GM21447 (cell line): ENCODE measurements around the gene AFG1L.
"Not testable (repeated sequence)": the region's sequence is repeated elsewhere in the genome, so short reads cannot be mapped to it uniquely, and the experiment has no call there.

Source experiments
- ATAC-seq: cut with Tn5 transposase; IDR thresholded peaks from one replicate; pipeline ENCODE4 v1.9.1; 2021; ENCODE audit not compliant: unreplicated experiment

AFG1L gene

DNA sequence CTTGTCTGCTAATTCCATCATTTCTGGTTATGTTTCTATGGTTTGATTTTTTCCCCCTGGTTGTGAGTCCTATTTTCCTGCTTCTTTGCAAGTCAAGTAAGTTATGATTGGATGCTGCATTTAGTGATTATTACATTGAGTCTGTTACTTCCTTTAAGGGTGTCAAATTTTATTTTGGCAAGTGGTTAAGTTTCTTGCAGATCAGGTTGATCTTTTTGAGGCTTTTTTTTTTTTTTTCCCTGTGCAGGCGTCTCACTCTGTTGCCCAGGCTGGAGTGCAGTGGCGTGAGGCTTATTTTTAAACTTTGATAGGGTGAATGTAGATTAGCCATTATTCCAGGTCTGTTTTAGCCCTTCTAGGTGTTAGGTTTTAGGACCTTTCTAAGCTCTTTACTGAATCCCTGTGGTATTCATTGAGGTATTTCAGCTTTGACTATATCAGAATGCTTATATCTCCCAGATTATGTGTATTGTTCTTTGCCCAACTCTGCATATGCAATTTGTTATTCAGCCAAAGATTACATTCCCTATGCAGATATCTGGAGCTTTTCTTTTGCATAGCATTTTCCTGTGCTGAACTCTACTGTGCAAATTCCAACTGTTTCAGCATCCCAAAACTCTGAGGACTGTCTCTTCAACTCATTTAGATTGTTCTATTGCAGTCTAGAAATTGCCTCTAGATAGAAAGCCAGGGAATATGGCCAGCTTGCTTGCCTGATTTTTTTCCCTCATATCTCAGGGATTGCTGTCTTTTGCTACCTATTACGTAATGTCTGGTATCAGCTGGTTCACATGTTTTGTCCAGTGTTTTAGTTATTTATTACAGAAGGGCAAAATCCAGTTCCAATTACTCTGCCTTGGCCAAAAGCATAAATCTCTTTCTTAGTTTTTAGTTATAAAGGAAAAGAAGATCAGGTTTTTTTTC is 113.3 kb downstream of the AFG1L start:
- ATAC-seq: no peak

DNA sequence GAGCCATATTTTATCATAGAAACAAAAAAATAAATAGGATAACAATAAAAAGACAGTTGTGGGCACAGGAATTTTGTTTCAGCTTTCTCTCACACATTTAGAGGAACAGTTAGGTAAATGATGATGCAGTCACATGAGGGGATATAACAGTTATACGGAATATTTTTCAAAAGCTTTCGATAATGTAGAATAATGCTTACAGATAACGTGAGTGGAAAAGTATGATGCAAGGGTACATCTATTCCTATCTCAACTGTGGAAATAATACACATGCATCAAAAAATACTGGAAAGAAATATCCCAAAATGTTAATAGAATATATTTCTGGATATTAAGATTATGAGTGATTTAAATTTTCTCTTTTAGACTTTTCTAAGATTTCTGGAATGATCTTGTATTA is 114.0 kb downstream of the AFG1L start:
- ATAC-seq: no peak

DNA sequence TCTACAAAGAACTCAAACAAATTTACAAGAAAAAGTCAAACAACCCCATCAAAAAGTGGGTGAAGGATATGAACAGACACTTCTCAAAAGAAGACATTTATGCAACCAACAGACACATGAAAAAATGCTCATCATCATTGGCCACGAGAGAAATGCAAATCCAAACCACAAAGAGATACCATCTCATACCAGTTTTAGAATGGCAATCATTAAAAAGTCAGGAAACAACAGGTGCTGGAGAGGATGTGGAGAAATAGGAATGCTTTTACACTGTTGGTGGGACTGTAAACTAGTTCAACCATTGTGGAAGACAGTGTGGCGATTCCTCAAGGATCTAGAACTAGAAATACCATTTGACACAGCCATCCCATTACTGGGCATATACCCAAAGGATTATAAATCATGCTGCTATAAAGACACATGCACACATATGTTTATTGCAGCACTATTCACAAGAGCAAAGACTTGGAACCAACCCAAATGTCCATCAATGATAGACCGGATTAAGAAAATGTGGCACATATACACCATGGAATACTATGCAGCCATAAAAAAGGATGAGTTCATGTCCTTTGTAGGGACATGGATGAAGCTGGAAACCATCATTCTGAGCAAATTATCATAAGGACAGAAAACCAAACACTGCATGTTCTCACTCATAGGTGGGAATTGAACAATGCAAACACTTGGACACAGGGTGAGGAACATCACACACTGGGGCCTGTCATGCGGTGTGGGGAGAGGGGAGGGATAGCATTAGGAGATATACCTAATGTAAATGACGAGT is 121.4 kb downstream of the AFG1L start:
- ATAC-seq: not testable (repeated sequence)

DNA sequence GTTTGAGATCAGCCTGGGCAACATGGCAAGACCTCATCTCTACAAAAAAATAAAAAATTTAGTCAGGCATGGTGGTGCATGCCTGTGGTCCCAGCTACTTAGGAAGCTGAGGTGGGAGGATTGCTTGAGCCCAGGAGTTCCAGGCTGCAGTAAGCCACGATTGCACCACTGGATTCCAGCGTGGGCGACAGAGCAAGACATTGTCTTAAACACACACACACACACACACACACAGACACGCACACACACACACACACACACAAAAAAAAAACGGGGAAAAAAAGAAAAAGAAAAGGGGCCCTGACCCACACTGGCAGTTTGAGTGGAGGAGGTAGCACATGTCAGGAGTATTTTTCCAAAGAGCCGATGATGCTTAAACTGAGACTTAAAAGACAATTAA is 122.2 kb downstream of the AFG1L start:
- ATAC-seq: no peak

DNA sequence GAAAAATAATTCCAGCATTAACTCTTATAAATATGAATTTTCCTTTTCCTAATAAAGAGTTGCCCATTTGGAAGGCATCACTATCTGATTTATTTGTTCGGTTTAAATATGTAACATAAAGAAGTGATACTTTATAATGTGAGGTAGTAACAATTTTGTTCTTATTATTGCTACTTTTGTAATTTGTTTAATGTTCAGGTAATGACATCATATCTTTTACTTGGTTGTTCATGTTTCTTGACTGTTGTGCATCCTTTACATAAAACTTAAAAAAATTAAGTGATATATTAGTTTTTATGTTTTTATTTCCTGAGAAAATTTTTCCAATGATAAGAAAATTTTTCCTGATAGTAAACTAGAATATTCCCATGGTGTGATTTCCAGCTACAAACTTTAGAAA is 124.6 kb downstream of the AFG1L start:
- no peak for ATAC-seq

DNA sequence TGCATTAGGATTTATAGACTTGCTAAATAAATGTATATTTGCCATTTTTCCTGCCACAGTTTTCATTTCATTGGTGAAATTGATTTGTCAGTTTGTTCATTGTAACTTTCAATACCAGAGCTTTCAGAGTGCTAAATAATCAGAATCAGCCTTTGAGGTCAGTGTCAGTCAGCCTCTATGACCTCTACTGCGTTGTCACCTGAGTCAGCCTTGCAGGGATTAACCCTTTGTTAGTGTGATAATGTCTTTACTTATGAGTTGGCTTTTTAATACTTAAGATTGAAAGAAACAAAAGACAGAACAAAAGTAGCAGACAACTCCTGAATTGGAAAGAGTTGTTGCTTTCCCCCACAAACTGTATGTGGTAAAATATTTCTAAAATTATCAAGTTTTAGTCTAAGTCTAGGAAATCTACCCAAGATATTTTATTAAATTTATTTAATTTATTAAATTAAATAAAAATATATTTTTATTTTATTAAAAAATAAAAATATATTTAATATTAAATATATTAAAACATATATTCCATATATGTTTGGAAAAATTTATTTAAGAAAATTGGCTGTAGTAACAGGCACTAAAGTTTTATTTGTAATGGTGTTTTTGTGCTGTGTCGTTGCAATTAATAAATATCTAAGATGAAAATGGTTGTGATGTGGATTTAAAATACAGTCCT is 125.2 kb downstream of the AFG1L start:
- ATAC-seq: no peak

DNA sequence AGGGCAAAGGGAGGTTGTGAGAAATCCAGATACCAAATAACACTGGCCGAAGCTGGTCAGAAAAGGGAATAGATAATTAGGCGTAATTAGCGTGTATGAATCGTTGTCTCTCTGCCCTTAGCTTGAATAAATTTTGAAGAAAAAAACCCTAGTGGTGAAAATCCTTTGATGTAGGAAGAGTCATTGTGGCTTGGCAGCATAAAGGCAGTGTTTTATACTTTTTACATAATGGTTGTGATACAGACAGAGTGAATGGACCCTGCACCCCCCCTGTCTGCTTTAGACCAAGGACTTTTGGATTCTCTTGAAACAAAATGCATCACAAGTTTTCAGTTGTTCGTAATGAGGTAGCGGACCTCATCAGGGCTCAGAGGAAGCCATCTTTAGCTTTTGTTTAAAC is 126.5 kb downstream of the AFG1L start:
- no peak for ATAC-seq

DNA sequence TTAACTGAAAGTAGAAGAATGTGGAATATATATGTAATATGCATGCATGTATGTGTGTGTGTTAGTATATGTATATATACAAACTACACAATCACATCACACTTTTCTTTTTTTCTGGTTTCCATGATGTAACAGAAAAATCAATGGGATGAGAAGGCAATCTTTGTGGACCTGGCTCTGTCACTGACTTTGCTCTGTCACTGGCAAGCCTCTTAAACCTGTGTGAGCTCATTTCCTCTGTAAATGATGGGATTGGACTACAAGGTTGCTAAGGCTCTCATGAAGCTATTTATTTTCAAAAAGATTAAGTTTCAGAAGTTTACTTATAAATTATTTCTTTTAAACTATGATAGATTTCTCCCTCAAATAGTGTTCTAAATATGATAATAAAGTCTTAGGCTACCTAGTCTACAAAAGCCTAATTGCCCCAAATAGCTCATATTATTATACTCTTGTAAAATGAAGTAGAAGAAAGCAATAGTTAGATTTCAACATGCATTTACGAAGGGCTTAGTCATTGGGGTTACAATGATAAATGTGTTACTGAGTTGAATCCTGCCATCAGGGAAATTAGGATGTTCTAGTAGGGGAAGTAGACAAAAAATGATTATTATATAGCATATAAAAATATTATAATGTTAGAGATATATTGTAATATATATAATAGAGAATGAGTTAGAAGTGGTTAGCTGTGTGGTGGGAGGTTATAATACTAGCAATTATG is 129.3 kb downstream of the AFG1L start:
- ATAC-seq: no peak

DNA sequence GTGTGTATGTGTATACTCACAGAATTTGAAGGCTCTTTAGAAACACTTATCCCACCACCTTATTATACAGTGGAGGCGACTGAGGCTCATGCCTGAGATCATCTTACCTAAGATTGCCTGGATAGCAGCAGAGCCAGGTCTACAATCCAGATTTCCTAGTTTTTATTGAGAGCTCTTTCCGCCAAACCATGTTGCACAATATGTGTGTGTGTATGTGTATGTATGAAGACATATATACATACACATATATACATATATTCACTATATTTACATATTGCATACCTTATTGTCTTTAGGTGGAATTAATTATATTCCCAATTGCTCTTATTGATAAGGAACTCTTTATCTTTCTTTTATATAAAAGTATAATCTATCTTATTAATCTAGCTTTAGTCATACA is 130.6 kb downstream of the AFG1L start:
- ATAC-seq: no peak

DNA sequence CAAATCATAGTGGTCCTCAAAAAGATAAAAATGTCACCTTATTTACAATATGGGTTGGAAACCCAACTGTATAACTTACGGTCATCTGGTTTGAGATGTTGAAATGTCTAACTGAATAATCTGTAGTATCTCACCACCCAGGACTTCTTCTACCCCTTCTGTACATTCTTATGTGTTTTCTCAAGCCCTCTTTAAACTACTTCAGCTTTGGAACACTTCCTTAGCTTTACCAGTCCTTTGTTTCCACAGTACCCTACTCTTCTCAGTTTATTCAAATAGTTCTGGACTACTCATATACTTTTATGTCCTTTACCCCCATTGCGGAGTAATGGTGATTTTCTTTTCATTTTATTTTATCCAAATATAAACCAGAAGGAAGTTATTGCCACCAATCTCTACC is 137.3 kb downstream of the AFG1L start:
- ATAC-seq: no peak

DNA sequence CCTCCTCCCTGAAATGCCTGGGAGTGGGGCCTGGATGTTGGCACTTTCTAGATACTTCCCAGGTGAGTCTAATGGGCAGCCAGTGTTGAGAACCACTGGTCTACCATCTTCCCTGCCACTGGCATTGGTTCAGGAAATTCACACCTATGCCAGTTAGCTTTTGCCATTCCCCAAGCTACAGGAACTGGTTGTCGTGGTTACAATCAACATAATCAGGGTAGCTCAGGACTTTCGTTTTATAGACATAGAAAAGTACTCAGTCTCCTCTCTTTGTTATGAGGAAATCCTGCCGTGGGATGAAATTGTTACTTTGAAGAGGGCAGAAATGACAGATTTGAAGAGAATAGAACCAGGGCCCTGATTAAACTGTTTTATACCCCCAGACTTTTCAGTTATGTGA is 137.9 kb downstream of the AFG1L start:
- no peak for ATAC-seq

DNA sequence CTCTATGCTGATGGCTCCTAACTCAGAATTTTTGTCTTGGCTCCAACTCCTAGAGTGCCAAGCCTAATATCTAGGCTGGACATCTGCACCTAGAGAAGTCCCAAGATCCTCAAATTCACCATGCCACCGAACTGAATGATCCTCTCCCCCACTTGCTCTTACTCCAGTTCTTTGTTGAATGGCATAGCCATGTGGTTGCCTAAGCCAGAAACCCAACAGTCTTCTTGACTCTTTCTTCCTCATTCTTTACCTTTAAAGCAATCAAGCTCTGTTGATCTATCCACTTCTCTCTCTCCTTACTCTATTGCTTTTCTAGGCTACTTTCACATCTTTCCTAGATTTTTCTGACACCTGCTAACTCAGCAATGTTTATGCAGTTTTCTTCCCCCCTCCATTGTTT is 139.4 kb downstream of the AFG1L start:
- no peak for ATAC-seq

DNA sequence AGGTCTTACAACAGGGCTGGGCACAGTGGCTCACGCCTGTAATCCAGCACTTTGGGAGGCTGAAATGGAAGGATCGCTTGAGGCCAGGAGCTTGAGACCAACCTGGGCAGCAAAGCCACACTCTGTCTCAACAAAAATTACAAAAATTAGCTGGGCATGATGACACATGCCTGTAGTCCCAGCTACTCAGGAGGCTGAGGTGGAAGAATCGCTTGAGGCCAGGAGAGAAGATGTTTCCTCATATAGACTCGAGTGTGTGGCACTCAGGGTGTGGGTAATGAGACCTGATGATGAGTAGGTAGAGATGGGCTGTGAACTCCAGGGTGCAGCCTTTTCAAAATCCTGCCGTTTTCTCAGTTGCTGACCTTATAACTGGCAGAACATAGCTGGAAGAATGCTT is 140.5 kb downstream of the AFG1L start:
- no peak for ATAC-seq

DNA sequence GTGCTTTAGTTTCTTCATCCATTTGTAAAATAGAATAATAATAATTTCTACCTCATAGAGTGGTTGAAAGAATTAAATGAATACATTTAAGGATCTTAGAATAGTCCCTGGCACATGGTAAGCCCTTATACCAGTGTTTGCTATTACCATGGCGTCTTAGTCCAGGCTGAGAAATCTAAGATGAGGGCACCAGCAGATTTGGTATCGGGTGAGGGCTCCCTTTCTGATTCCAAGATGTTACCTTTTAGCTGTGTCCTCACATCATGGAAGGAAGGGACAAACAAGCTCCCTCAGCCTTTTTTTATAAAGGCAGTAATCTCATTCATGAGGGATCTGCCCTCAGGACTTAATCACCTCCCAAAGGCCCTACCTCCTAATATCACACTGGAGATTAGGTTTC is 141.9 kb downstream of the AFG1L start:
- ATAC-seq: no peak

DNA sequence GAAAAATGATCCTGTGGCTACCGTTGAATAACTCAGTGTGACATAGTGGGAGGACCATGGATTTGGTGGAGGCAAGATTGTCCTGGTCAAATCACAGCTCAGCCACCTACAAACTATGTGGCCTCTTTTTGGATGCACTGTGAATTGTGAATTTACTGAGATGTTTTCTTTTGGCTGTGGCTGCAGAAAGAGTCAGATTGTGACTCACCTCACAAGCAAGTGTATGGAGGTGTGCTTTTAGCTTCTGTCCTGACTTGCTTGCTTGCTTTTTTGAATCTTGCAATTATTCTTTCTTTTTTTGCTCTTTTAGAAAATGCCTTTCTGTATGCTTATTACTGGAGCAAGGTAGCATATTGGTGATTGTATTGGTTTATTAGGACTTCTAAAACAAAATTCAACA is 143.0 kb downstream of the AFG1L start:
- no peak for ATAC-seq

DNA sequence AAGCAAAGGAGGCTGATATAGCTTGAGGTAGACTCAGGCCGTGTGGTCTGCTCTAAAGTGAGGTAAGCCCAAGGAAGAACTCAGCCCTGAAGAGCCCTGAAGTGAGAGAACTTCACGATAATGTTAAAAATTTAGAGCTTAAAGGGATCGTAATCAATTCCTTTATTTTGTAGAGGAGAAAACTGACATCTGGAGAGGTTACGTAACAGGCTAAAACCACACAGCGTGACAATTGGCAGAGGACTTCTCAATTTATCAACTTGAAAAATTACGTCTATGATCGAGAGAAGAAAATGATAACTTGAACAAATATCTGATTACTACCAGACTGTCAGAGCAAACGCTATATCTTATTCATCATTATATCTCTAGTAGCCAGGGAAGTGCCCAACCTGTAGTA is 144.1 kb downstream of the AFG1L start:
- ATAC-seq: no peak

DNA sequence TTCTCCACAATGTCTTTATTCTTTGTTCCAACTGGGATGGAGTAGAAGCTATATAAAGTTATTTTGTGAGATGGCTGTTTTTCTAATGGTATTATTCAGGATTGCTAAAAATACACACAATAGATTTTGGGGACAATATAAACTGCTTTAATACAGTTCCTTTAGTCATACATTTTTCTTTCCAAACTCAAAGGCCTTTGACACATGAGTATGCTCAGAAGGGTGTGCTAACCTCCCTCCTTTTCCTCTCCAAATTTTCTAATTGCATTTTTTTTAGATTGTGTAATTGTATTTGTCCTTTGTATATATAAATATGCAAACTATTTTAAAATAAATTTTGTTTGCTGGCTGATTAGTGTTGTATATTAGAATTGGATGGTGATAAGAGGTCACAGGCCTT is 146.3 kb downstream of the AFG1L start:
- no peak for ATAC-seq

DNA sequence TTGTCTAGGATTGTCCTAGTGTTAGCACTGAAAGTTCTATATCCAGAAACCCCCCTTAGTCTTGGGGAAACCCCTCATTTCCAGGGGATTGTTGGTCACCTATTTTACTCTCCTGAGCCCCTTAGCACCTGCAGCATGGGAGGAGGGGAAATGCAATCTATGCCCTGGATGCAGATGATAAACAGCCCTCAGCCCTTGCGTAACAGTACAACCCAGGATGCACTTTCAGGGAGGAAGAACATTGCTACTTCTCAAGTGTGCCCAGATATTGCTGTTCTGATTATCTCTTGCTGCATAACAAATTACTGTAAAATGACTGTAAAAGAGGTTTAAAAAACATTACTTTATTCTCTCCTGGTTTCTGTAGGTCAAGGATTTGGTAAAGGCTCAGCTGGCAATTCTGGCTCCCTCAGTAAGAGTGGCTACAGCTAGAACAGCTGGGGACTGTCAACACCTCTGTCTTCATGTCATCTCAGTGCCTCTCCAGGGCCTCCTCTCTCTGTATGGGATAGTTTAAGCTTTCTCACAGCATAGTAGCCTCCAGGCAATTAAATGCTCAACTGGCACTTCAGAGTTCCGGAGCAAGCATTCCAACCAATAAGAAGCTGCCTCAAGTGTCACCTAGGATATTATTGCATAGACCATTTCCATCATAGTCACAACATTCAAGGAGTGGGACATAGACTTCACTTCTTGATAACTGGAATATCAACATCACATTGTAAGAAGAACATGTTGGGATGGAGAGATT is 148.1 kb downstream of the AFG1L start:
- no peak for ATAC-seq

DNA sequence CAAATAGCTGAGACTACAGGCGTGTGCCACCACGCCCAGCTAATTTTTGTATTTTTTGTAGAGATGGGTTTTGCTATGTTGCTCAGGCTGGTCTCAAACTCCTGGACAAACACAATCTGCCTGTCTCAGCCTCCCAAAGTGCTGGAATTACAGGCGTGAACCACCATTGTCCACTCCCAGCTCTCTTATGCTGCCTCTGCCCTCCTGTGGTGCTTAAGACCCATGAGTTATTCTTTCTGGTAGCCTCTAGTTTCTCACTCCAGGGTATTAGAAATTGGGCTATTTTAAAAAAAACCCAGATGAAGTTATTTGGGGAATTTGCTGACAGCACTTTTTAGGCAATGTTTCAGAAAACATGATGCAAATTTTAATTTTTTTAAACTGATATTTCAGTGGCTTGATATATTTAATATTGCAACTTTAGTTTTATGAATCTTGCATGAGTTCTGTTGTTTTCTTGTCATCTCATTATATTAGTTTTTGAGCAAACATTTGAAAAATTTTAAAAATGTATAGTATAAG is 151.8 kb downstream of the AFG1L start:
- ATAC-seq: no peak

DNA sequence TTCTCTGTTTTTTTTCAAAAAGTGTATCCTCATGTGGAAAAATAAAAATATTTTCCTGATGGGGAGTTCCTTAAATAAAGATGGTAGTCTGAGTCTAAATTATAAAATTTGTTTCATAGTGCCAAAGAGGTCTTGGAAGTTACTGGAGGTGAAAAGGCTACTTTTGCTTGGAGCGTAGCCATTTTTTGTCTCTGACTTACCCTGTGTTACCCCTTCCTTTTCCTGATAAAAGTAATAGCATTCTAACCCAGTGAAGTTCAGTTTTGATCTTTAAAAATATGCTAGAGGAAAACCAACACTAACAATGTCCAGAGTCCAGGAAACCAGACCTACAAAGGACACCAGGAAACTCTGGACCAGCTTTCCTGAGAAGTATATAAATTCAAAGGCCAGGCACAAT is 153.6 kb downstream of the AFG1L start:
- ATAC-seq: no peak
